Measurements from ENCODE around the gene SYT17.

DNA sequence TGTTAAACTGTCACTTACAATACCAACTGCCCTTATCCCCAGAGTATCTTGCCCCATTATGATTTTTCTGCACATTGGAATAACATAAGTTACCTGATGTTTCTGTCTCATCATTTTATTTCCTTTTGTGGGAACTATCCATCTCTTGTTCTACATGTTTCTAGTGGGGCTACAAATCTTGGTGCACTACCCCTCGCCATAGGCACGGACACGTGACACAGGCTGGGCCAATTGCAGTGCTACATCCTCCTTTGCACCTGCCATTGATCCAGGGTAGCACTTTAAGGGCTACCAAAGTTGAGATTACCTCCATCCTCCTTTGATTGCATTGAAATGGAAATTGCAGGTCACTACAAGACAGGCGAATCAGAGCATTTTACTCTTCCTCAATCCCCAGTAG lies 14.2 kb upstream of the SYT17 start:
- TF ChIP-seq CTCF (IDR thresholded peaks at IDR 0.05) (no peak), POLR2A (IDR thresholded peaks at IDR 0.05) (no peak)
